ENCODE data around the gene OR11H6. TPM values are rescaled to one million over a fixed set of nuclear protein-coding genes. Genes with fewer than 3 reads are reported as not detected.

The OR11H6 gene
- polyA plus RNA-seq, 1 of the 3 experiments (the other 2 are of a cell fraction) = not detected

DNA sequence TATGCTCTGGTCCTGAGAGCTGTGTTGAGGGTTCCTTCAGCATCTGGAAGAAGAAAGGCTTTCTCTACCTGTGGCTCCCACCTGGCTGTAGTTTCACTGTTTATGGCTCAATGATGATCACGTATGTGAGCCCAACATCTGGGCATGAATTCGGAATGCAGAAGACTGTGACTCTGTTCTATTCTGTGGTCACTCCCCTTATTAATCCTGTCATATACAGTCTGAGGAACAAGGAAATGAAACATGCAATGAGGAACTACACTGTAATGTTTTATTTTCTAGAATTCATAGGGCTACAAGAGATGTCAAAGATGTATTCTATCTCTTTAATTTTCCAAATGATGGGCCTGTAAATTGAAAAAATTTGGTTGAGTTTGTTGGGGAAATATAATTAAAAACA, 43.6 kb upstream of the OR11H6 start:
- POLR2A ChIA-PET = no interaction called here
- no peaks in the 10 kb centered on the region for H3K9me3 ChIP-seq

GRCh38 chr14:20180486-20180885, 43.0 kb upstream of the OR11H6 start:
- WGBS (ENCODE audit: low lambda C conversion rate) = 27% methylated on average over 2 of the region's 2 CpGs

More for the DNA sequence above, 43.6 kb upstream of the OR11H6 start:
- no peak overlapping the region for H2AFZ ChIP-seq (ENCODE audit: low read depth)
- no peak overlapping the region for H3K9ac ChIP-seq
- no peak overlapping the region for H3K4me3 ChIP-seq (ENCODE audit: low read depth in 2 of 2, low read length in 1 of 2)
- DNase-seq = no peak
- WGBS (ENCODE audit: low lambda C conversion rate) = 59% methylated on average over 2 of the region's 2 CpGs
- H3K36me3 ChIP-seq (replicated peaks in 1 of 2; ENCODE audit: control insufficient read depth in 1 of 2, insufficient read depth in 2 of 2, low read length in 1 of 2) = no peaks in the 10 kb centered on the region
- no peak for TF ChIP-seq CTCF (IDR thresholded peaks at IDR 0.05)
- no peak for TF ChIP-seq CHD2 (IDR thresholded peaks at IDR 0.05; ENCODE audit: low read length, partially characterized antibody)
- TF ChIP-seq TAF1 (IDR thresholded peaks at IDR 0.05; ENCODE audit: borderline replicate concordance, low read depth, low read length) = no peak
- no peak for TF ChIP-seq USF2 (IDR thresholded peaks at IDR 0.05; ENCODE audit: borderline replicate concordance, low read depth, low read length)
- no peak for TF ChIP-seq TEAD4 (IDR thresholded peaks at IDR 0.05; ENCODE audit: borderline replicate concordance, insufficient read depth)
- TF ChIP-seq SMC3 (IDR thresholded peaks at IDR 0.05; ENCODE audit: low read depth, low read length) = no peak
- H4K20me1 ChIP-seq (ENCODE audit: insufficient read depth) = no peaks in the 10 kb centered on the region
- CTCF ChIA-PET = no interaction called here
- no peak overlapping the region for H3K27ac ChIP-seq (ENCODE audit: low read depth in 2 of 2, low read length in 1 of 2)
- no peaks in the 10 kb centered on the region for H3K9me2 ChIP-seq
- no peak overlapping the region for H3K4me2 ChIP-seq
- peaks cover 22% of the 10 kb centered on the region for H3F3A ChIP-seq (replicated peaks; ENCODE audit: insufficient read depth)
- H3K79me2 ChIP-seq (ENCODE audit: insufficient read depth) = no peaks in the 10 kb centered on the region
- H3K4me1 ChIP-seq (ENCODE audit: control insufficient read depth in 1 of 2, insufficient read depth in 2 of 2, low read depth in 1 of 2, low read length in 1 of 2) = no peaks in the 10 kb centered on the region; a peak in 1 of 4 replicates
- no peaks in the 10 kb centered on the region for H3K27me3 ChIP-seq (ENCODE audit: insufficient read depth)

More at GRCh38 chr14:20180486-20180885, 43.0 kb upstream of the OR11H6 start:
- TF ChIP-seq RAD21 (IDR thresholded peaks at IDR 0.05; ENCODE audit: low read length) = no peak
- TF ChIP-seq TEAD4 (IDR thresholded peaks at IDR 0.05; ENCODE audit: borderline replicate concordance, insufficient read depth) = no peak
- no peak for TF ChIP-seq GATA2 (CRISPR knock-in tag; IDR thresholded peaks at IDR 0.05)
- TF ChIP-seq MEF2A (IDR thresholded peaks at IDR 0.05; ENCODE audit: borderline replicate concordance, low read depth) = no peak
- TF ChIP-seq RXRA (IDR thresholded peaks at IDR 0.05; ENCODE audit: borderline replicate concordance, low read depth) = no peak
- no peak for TF ChIP-seq EZH2phosphoT487 (IDR thresholded peaks at IDR 0.05; ENCODE audit: borderline replicate concordance, low read depth)
- no peak for TF ChIP-seq SIN3A (IDR thresholded peaks at IDR 0.05; ENCODE audit: borderline replicate concordance, low read depth, low read length)
- TF ChIP-seq TAF1 (IDR thresholded peaks at IDR 0.05; ENCODE audit: borderline replicate concordance, low read depth, low read length) = no peak
- no peak for TF ChIP-seq GABPA (IDR thresholded peaks at IDR 0.05; ENCODE audit: low read depth)
- TF ChIP-seq FOXJ3 (CRISPR knock-in tag; IDR thresholded peaks at IDR 0.05) = no peak
- TF ChIP-seq ZBTB33 (IDR thresholded peaks at IDR 0.05; ENCODE audit: borderline replicate concordance, low read depth) = no peak
- no peak for TF ChIP-seq MAX (IDR thresholded peaks at IDR 0.05; ENCODE audit: low read depth)
- CTCF ChIA-PET = no interaction called here
- Histone ChIP-seq H3F3A (replicated peaks; ENCODE audit: insufficient read depth) (peaks cover 22% of the 10 kb centered on the region), H3K9ac (no peak overlapping the region), H3K27ac (ENCODE audit: low read depth in 2 of 2, low read length in 1 of 2) (no peak overlapping the region), H3K9me3 (no peaks in the 10 kb centered on the region), H3K36me3 (replicated peaks in 1 of 2; ENCODE audit: control insufficient read depth in 1 of 2, insufficient read depth in 2 of 2, low read length in 1 of 2) (no peaks in the 10 kb centered on the region), H3K4me3 (ENCODE audit: low read depth in 2 of 2, low read length in 1 of 2) (no peak overlapping the region), H3K27me3 (ENCODE audit: insufficient read depth) (no peaks in the 10 kb centered on the region), H3K4me2 (no peak overlapping the region), H4K20me1 (ENCODE audit: insufficient read depth) (no peaks in the 10 kb centered on the region), H3K9me2 (no peaks in the 10 kb centered on the region), H2AFZ (ENCODE audit: low read depth) (no peak overlapping the region), H3K79me2 (ENCODE audit: insufficient read depth) (no peaks in the 10 kb centered on the region), H3K4me1 (ENCODE audit: control insufficient read depth in 1 of 2, insufficient read depth in 2 of 2, low read depth in 1 of 2, low read length in 1 of 2) (no peaks in the 10 kb centered on the region; a peak in 1 of 4 replicates)
- no peak for DNase-seq
- POLR2A ChIA-PET = no interaction called here
